Measurements from ENCODE around the gene CLEC4F.

- TF ChIP-seq CTCF (IDR thresholded peaks at IDR 0.05; ENCODE audit: low read depth, low read length, poor library complexity, severe bottlenecking) (no peak), EZH2phosphoT487 (IDR thresholded peaks at IDR 0.05; ENCODE audit: borderline replicate concordance, low read length) (no peak)
These were observed 13.1 kb downstream of the CLEC4F start for GRCh38 chr2:70807102-70807827.
